Measurements from ENCODE around the gene HHIPL1. TPM values are rescaled to one million over a fixed set of nuclear protein-coding genes. Genes with fewer than 3 reads are reported as not detected.
A peak's percentile ranks its signal among the peaks of the same experiment; 100 is the strongest.

The HHIPL1 gene
- total RNA-seq, 1 donor from 2014 or later = 2.7 TPM

DNA sequence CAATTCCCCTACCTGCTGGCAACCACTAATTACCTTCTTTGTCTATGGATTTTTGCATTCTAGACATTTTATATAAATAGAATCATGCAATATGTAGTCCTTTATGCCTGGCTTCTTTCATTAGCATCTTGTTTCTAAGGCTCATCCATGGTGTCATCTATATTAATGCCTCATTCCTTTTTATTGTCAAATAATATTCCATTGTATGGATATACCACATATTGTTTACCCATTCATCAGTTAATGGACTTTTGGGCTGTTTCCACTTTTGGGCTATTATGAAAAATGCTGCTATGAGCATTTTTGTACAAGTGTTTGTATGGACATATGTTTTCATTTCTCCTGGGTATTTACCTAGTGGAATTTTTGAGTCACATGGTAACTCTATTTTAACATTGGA lies 57.2 kb downstream of the HHIPL1 start:
- Mint-ChIP-seq H3K4me3 (ENCODE audit: unreplicated experiment) (no peak overlapping the region), H3K4me1 (ENCODE audit: unreplicated experiment) (no peaks in the 10 kb centered on the region), H3K27me3 (ENCODE audit: unreplicated experiment) (no peaks in the 10 kb centered on the region), H3K9me3 (ENCODE audit: unreplicated experiment) (peaks cover 24% of the 10 kb centered on the region), H3K27ac (ENCODE audit: unreplicated experiment) (no peak overlapping the region), H3K36me3 (ENCODE audit: unreplicated experiment) (peaks cover 8% of the 10 kb centered on the region)
- no peak for DNase-seq (ENCODE audit: extremely low spot score, unreplicated experiment)
- TF ChIP-seq, protein P1, sequence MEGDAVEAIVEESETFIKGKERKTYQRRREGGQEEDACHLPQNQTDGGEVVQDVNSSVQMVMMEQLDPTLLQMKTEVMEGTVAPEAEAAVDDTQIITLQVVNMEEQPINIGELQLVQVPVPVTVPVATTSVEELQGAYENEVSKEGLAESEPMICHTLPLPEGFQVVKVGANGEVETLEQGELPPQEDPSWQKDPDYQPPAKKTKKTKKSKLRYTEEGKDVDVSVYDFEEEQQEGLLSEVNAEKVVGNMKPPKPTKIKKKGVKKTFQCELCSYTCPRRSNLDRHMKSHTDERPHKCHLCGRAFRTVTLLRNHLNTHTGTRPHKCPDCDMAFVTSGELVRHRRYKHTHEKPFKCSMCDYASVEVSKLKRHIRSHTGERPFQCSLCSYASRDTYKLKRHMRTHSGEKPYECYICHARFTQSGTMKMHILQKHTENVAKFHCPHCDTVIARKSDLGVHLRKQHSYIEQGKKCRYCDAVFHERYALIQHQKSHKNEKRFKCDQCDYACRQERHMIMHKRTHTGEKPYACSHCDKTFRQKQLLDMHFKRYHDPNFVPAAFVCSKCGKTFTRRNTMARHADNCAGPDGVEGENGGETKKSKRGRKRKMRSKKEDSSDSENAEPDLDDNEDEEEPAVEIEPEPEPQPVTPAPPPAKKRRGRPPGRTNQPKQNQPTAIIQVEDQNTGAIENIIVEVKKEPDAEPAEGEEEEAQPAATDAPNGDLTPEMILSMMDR (IDR thresholded peaks at IDR 0.05) = no peak

DNA sequence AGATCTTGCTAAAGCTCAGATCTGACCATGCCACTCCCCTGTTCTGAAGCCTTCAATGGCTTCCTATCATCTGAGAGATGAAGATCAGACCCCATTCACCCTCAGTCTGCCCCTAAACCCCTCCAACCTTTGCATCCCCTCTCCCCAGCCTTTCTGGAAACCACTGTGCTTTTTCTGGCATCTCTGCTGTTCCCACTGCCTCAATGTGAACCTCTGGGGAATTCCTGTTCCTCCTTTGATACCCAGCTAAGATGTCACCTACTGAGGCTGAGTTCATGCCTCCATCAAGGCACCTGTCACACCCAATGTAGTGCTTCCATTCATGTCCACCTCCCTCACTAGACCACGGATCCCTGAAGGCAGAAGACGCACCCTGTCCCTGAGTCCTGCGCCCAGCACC lies 58.5 kb downstream of the HHIPL1 start:
- no peaks in the 10 kb centered on the region for H3K27me3 Mint-ChIP-seq (ENCODE audit: unreplicated experiment)
- TF ChIP-seq, protein P1 (IDR thresholded peaks at IDR 0.05) = no peak

DNA sequence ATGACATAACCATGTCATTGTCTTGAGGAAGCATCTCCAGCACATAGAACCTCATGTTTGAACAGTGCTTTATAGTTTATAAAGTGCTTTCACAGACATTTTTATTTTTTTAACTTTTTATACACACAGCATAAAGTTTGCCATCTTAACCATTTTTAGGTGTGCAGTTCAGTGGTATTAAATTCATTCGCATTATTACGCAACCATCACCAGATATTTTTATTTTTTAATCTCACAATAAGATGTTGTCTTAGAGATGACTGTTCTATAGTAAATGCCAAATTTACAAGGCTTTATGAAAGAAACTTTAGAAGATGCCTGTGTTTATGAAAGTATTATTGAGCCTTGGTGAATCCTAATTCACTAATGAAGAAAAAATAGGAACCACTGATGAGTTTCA lies 59.1 kb downstream of the HHIPL1 start:
- Mint-ChIP-seq H3K9me3 (ENCODE audit: unreplicated experiment) (peaks cover 24% of the 10 kb centered on the region), H3K4me3 (ENCODE audit: unreplicated experiment) (no peak overlapping the region), H3K36me3 (ENCODE audit: unreplicated experiment) (peaks cover 8% of the 10 kb centered on the region), H3K27me3 (ENCODE audit: unreplicated experiment) (no peaks in the 10 kb centered on the region), H3K4me1 (ENCODE audit: unreplicated experiment) (no peaks in the 10 kb centered on the region), H3K27ac (ENCODE audit: unreplicated experiment) (no peak overlapping the region)
- TF ChIP-seq, protein P1 (IDR thresholded peaks at IDR 0.05) = no peak
- no peak for DNase-seq (ENCODE audit: extremely low spot score, unreplicated experiment)

More for the DNA sequence above, 58.5 kb downstream of the HHIPL1 start:
- H3K4me1 Mint-ChIP-seq (ENCODE audit: unreplicated experiment) = no peaks in the 10 kb centered on the region
- H3K4me3 Mint-ChIP-seq (ENCODE audit: unreplicated experiment) = no peak overlapping the region
- H3K9me3 Mint-ChIP-seq (ENCODE audit: unreplicated experiment) = peaks cover 24% of the 10 kb centered on the region
- peak; percentile 48 for DNase-seq (ENCODE audit: extremely low spot score, unreplicated experiment)
- peaks cover 8% of the 10 kb centered on the region for H3K36me3 Mint-ChIP-seq (ENCODE audit: unreplicated experiment)
- no peak overlapping the region for H3K27ac Mint-ChIP-seq (ENCODE audit: unreplicated experiment)

DNA sequence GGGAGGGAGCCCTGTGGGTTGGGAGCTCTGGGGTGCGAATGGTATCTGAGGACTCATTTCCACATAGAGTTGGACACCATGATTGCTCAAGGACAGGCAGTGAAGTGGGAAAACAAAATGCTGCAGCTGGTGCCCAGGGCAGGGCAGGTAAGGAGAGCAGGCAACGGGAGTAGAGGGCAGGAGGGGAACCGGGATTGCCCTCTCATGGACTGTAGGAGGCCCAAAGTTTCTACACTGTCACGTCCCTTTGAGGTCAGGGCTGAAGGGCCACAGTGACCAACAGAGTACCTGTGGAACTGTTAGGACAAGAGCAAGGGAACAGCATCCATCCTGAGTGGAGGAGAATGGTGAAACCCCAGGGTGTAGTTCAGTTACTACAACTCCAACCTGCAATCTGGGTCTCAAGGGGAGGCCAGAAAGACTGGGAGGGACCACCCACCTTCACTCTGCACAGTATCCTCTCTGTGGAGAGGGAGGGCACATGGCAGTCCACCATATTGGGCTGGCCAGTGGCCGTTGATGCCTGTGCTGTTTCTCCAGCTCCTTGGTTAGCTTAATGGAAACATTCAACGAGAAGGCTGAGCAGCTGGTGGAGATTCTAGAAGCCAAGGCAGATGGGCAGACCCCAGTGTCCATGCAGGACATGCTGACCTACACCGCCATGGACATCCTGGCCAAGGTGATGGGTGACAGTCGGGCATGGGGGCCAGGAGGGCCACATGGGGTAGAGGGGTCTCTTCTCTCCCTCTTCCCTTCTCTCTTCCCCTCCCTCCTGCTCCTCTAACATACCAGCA lies 61.4 kb downstream of the HHIPL1 start:
- Mint-ChIP-seq H3K9me3 (ENCODE audit: unreplicated experiment) (peaks cover 24% of the 10 kb centered on the region), H3K27me3 (ENCODE audit: unreplicated experiment) (no peaks in the 10 kb centered on the region), H3K4me3 (ENCODE audit: unreplicated experiment) (no peak overlapping the region), H3K27ac (ENCODE audit: unreplicated experiment) (no peak overlapping the region), H3K4me1 (ENCODE audit: unreplicated experiment) (no peaks in the 10 kb centered on the region), H3K36me3 (ENCODE audit: unreplicated experiment) (peaks cover 8% of the 10 kb centered on the region)
- TF ChIP-seq, protein P1 (IDR thresholded peaks at IDR 0.05) = no peak
- peak; percentile 40 for DNase-seq (ENCODE audit: extremely low spot score, unreplicated experiment)

DNA sequence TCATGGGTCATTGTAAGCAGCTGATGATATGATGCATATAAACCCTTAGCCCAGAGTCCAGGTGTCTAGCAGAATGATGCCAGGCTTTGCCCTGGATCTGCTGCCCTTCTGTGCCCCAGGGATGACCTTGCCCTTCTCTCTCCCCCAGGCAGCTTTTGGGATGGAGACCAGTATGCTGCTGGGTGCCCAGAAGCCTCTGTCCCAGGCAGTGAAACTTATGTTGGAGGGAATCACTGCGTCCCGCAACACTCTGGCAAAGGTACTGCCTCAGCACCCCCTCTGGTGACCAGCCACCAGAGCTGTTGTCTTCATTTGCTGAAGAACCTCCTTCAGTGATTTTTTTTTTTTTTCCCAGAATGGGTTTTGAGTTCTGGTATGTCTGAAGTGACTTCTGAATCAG lies 62.5 kb downstream of the HHIPL1 start:
- Mint-ChIP-seq H3K4me3 (ENCODE audit: unreplicated experiment) (no peak overlapping the region), H3K9me3 (ENCODE audit: unreplicated experiment) (peaks cover 24% of the 10 kb centered on the region), H3K27ac (ENCODE audit: unreplicated experiment) (no peak overlapping the region), H3K36me3 (ENCODE audit: unreplicated experiment) (peaks cover 5% of the 10 kb centered on the region), H3K27me3 (ENCODE audit: unreplicated experiment) (no peaks in the 10 kb centered on the region), H3K4me1 (ENCODE audit: unreplicated experiment) (no peaks in the 10 kb centered on the region)
- TF ChIP-seq, protein P1 (IDR thresholded peaks at IDR 0.05) = no peak
- peak; percentile 51 for DNase-seq (ENCODE audit: extremely low spot score, unreplicated experiment)
